GM23338 (cell line): Measurements from ENCODE around the gene MAPK12. TPM values are rescaled to one million over a fixed set of nuclear protein-coding genes. Genes with fewer than 3 reads are reported as not detected.

Experiments
- ATAC-seq: fragments of 200-7000 bp; cut with Tn5 transposase; 3 replicates; pipeline ENCODE4 v1.9.1; 2020
- DNase-seq: peaks from one replicate; pipeline ENCODE4 v3.0.0-alpha.2; 2015; ENCODE audit warnings: low spot score
- H2AFZ ChIP-seq: fragments of 200-600 bp; sonication (generic); 2 replicates; pipeline ENCODE4 v1.8.0; 2016; ENCODE audit warnings: antibody characterized with exemption, mild to moderate bottlenecking, moderate library complexity
- H3F3A ChIP-seq: fragments of 200-600 bp; sonication (generic); replicated peaks from 2 replicates; pipeline ENCODE4 v1.8.0; 2017; ENCODE audit warnings: antibody characterized with exemption, mixed run types, low read depth
- H3K27ac ChIP-seq: fragments of 200-600 bp; sonication (generic); 2 replicates; pipeline ENCODE4 v1.6.1; 2016; ENCODE audit warnings: low read depth
- H3K27me3 ChIP-seq: fragments of 200-600 bp; sonication (generic); 2 replicates; pipeline ENCODE4 v1.8.0; 2016; ENCODE audit warnings: mild to moderate bottlenecking, mixed run types, moderate library complexity; ENCODE audit not compliant: insufficient read depth
- H3K36me3 ChIP-seq: fragments of 200-600 bp; sonication (generic); 2 replicates; pipeline ENCODE4 v1.8.0; 2016; ENCODE audit warnings: mild to moderate bottlenecking; ENCODE audit not compliant: insufficient read depth
- H3K4me1 ChIP-seq: fragments of 200-600 bp; sonication (generic); 2 replicates; pipeline ENCODE4 v1.8.0; 2016; ENCODE audit warnings: mild to moderate bottlenecking, moderate library complexity; ENCODE audit not compliant: insufficient read depth
- H3K4me2 ChIP-seq: fragments of 200-600 bp; sonication (generic); 2 replicates; pipeline ENCODE4 v1.7.1; 2017; ENCODE audit warnings: mixed run types
- H3K4me3 ChIP-seq: fragments of 200-600 bp; sonication (generic); 2 replicates; pipeline ENCODE4 v1.6.1; 2016; ENCODE audit warnings: mixed run types
- H3K79me2 ChIP-seq: fragments of 200-600 bp; sonication (generic); replicated peaks from 2 replicates; pipeline ENCODE4 v1.8.0; 2017; ENCODE audit warnings: mild to moderate bottlenecking; ENCODE audit not compliant: insufficient read depth
- H3K9me2 ChIP-seq: fragments of 200-600 bp; sonication (generic); 2 replicates; pipeline ENCODE4 v1.8.0; 2017; ENCODE audit not compliant: insufficient read depth
- H4K20me1 ChIP-seq: fragments of 200-600 bp; sonication (generic); replicated peaks from 2 replicates; pipeline ENCODE4 v1.8.0; 2017; ENCODE audit warnings: mild to moderate bottlenecking; ENCODE audit not compliant: insufficient read depth
- H3K27ac Mint-ChIP-seq: 2 replicates; pipeline ENCODE4 v1.8.0; 2020; ENCODE audit warnings: inconsistent platforms, mild to moderate bottlenecking, moderate library complexity, mixed read lengths
- H3K27me3 Mint-ChIP-seq: 3 replicates; pipeline ENCODE4 v1.8.0; 2022; ENCODE audit warnings: low read depth, mild to moderate bottlenecking, moderate library complexity, mixed read lengths, inconsistent platforms; ENCODE audit not compliant: insufficient read depth, poor library complexity
- H3K36me3 Mint-ChIP-seq: 3 replicates; pipeline ENCODE4 v1.8.0; 2021; ENCODE audit warnings: low read depth, mild to moderate bottlenecking, inconsistent platforms, moderate library complexity, mixed read lengths
- H3K4me1 Mint-ChIP-seq: 3 replicates; pipeline ENCODE4 v1.8.0; 2020; ENCODE audit warnings: mild to moderate bottlenecking, inconsistent platforms, mixed read lengths
- H3K4me3 Mint-ChIP-seq: 3 replicates; pipeline ENCODE4 v1.8.0; 2021; ENCODE audit warnings: moderate library complexity, mild to moderate bottlenecking, inconsistent platforms, mixed read lengths
- H3K9me3 Mint-ChIP-seq: 3 replicates; pipeline ENCODE4 v1.8.0; 2020; ENCODE audit warnings: moderate library complexity, mild to moderate bottlenecking, inconsistent platforms, mixed read lengths
- ETS1 ChIP-seq: IDR thresholded peaks from 2 replicates; pipeline ENCODE4 v1.6.1; 2016; ENCODE audit warnings: antibody characterized with exemption
- EZH2 ChIP-seq: fragments of 200-600 bp; sonication (generic); IDR thresholded peaks from one replicate; pipeline ENCODE4 v1.8.0; 2017; ENCODE audit warnings: antibody characterized with exemption, mild to moderate bottlenecking, low read depth; ENCODE audit not compliant: unreplicated experiment
- NANOG ChIP-seq: IDR thresholded peaks from 2 replicates; pipeline ENCODE4 v1.6.1; 2016; ENCODE audit warnings: antibody characterized with exemption, borderline replicate concordance
- ZNF114 ChIP-seq: fragments of 250-450 bp; sonication (Bioruptor Pico); IDR thresholded peaks from 2 replicates; pipeline ENCODE4 v1.5.0; 2020; ENCODE audit warnings: mild to moderate bottlenecking, moderate library complexity
- ZNF331 ChIP-seq: fragments of 250-450 bp; sonication (Bioruptor Pico); IDR thresholded peaks from 2 replicates; pipeline ENCODE4 v1.5.0; 2020; ENCODE audit warnings: low read depth, mild to moderate bottlenecking, moderate library complexity
- ZNF462 ChIP-seq: fragments of 250-450 bp; sonication (Bioruptor Pico); IDR thresholded peaks from 2 replicates; pipeline ENCODE4 v1.5.0; 2020; ENCODE audit warnings: mild to moderate bottlenecking, moderate library complexity
- polyA plus RNA-seq: library from polyadenylated mRNA; unstranded; fragments of >200 nt; fragmentation: Nextera tagmentation; extraction: Ambion mirVana; gene quantifications from 2 replicates; pipeline ENCODE4 v1.2.1, GENCODE V29; 2016
- total RNA-seq: library from RNA; depleted of rRNA; stranded (reverse); fragments of >200 nt; shearing (Covaris generic); gene quantifications from 2 replicates; pipeline ENCODE4 v1.2.3, GENCODE V29; 2014

The MAPK12 gene
- total and polyA plus RNA-seq, 2 experiments from 2014 or later = 10.4 to 26.1 TPM

- H3K27me3 Mint-ChIP-seq = peaks cover 28% of the 10 kb centered on the region
- H3K27ac Mint-ChIP-seq = no peak overlapping the region
- peak overlapping the region; percentile 9; the same call in 1 of the 3 replicates for H3K4me3 Mint-ChIP-seq
- DNase-seq = no peak
- Histone ChIP-seq H3K27ac (0 out of 2 replicates have a peak overlapping the region, but pooled peaks have one; percentile 66), H3K4me3 (no peak overlapping the region), H3K4me2 (no peak overlapping the region), H3K36me3 (no peaks in the 10 kb centered on the region), H3K4me1 (peaks cover 19% of the 10 kb centered on the region; the same call in 1 of the 2 replicates), H3K79me2 (no peaks in the 10 kb centered on the region), H3F3A (0 out of 2 replicates have a peak, but pooled peaks cover 6% of the 10 kb centered on the region), H2AFZ (no peak overlapping the region), H4K20me1 (peaks cover 5% of the 10 kb centered on the region), H3K9me2 (no peaks in the 10 kb centered on the region), H3K27me3 (peaks cover 11% of the 10 kb centered on the region)
- ATAC-seq = no peak
- H3K9me3 Mint-ChIP-seq = no peaks in the 10 kb centered on the region
- TF ChIP-seq EZH2 (no peak), ZNF462 (no peak), ETS1 (no peak), ZNF331 (no peak), ZNF114 (CRISPR knock-in tag) (no peak), NANOG (no peak)
- no peaks in the 10 kb centered on the region for H3K36me3 Mint-ChIP-seq
- H3K4me1 Mint-ChIP-seq = peaks cover 20% of the 10 kb centered on the region
Measured at GRCh38 chr22:50308597-50308935, 47.1 kb upstream of the MAPK12 start.
